Tibial nerve (tissue), 4 donors: ENCODE data around the gene RGS7.

Experiments used
- EP300 ChIP-seq, 2 donors: sonication (generic); formaldehyde crosslinking; IDR thresholded peaks; one replicate each; pipeline ENCODE4 v1.6.1; 2017; ENCODE audit warnings: antibody characterized with exemption in 2 of 2, mild to moderate bottlenecking in 1 of 2
- POLR2A ChIP-seq, 2 donors: fragments of 450-650 bp; IDR thresholded peaks; one replicate each; pipeline ENCODE4 v1.6.1; 2017; ENCODE audit warnings: antibody characterized with exemption in 2 of 2, mild to moderate bottlenecking in 2 of 2, moderate library complexity in 2 of 2
- TF ChIP-seq, protein P1 (sequence below), 5 experiments: fragments of 200-600 bp in 3 of 5; fragments of 450-650 bp in 2 of 5; sonication (generic) in 3 of 5; IDR thresholded peaks; one replicate each; pipeline ENCODE4 v1.5.1; 2016 to 2019; ENCODE audit warnings: antibody characterized with exemption in 5 of 5, mild to moderate bottlenecking in 3 of 5, moderate library complexity in 2 of 5

DNA sequence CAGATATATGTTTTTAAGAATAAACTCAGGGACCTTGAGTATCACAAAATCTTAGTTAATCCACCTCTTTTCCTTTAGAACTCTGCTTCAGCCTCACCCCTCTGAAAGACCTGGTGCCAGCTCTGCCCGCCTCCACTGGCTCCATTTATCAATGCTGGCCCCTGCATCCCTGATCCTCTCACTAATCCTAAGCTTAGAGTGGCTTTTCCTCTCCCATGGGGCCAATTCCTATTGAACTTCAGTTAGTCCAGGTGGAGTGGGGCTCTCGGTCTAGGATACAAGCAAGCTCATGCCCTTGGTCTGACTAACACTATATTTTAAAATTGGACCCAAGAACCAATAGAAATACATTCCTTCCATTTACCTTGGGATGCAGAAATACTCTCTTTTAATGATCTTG lies 87.0 kb downstream of the RGS7 start:
- no peak for TF ChIP-seq POLR2A (IDR thresholded peaks at IDR 0.05)
- TF ChIP-seq, protein P1, sequence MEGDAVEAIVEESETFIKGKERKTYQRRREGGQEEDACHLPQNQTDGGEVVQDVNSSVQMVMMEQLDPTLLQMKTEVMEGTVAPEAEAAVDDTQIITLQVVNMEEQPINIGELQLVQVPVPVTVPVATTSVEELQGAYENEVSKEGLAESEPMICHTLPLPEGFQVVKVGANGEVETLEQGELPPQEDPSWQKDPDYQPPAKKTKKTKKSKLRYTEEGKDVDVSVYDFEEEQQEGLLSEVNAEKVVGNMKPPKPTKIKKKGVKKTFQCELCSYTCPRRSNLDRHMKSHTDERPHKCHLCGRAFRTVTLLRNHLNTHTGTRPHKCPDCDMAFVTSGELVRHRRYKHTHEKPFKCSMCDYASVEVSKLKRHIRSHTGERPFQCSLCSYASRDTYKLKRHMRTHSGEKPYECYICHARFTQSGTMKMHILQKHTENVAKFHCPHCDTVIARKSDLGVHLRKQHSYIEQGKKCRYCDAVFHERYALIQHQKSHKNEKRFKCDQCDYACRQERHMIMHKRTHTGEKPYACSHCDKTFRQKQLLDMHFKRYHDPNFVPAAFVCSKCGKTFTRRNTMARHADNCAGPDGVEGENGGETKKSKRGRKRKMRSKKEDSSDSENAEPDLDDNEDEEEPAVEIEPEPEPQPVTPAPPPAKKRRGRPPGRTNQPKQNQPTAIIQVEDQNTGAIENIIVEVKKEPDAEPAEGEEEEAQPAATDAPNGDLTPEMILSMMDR (IDR thresholded peaks at IDR 0.05) = no peak
- no peak for TF ChIP-seq EP300 (IDR thresholded peaks at IDR 0.05)
